ENCODE measurements around the gene SEMA7A.
A peak's percentile ranks its signal among the peaks of the same experiment; 100 is the strongest.

Gene SEMA7A

DNA sequence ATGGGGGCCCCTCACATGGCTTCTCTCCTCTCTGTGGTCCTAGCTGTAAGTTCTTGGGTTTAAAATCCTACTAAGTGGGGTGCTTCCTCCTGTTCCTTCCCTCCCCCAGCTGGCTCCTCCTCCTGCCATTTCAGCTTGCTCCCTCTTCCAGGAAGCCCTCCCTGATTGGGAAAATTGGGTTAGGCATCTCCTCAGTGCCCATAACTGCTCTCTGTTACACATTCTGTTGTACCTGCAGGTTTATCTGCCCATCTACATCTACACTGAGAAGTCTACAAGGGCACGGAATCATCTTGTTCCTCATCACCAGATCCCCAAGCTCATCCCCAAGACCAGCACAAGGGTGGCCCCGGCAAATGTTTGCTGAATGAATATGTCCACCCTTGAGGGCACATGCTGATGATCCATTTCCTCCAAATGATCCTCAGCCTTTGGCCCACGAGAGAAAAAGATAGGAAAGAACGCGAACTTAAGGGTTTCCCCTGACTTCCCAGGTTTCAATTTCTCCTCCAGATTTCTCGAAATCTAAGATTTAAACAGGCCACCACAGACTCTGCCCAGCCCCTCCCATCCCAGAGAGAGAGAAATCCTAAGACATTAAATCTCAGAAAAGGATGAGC, 3.9 kb downstream of the SEMA7A start:
- DNase-seq = no peak

DNA sequence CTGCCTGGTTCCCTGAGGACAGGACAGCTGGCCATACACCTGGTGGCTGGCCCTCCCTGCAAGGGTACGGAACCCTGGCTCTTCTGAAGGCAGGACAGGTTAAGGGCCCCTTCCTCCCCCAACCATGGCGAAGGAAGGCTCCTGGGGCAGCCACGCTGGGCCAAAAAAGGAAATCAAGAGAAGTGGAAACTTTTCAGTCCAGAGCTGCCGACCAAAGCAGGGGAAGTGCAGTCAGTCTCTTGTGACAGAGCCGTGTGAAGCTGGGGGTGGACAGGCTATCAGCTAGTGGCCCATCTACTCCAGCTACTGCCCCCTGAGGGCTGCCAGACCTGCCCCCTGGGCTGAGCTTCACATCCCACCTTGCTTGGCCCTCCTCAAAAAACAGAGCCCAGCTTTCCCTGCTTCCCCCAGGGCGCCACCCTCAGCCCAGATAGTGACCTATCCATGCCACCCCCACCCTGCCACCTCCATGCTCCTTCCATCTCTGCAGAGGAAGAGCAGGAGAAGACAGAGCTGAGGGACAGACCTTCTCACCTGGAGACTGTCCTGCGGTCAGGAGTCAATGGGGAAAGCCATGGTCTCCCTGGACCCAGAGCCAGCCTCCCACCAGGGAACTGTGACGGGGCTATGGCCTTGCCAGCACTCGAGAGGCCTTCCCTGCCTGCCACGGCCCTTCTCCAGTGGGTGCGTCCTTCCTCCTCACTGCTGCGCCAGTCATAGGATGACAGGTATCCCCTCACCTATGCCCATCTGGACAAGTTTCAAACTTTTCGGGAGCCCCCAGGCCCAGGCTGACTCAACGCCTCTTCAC, 4.6 kb downstream of the SEMA7A start:
- no peak for DNase-seq

DNA sequence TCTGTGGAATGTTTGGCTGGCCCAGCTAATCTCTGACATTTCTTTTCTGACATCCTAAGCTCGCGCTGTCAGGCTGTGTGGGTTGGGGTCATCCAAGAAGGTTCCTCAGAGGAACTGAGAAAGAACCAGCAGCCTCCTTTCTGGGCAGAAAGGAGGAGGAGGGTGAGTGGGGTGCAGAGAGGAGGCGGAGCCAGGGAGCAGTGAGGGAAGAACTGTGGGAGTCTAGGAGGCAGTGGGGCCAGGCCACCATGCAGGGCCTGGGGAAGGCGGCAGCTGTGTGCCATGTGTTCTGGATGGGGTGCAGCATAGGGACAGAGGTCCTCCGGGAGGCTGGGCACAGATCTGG, 5.3 kb downstream of the SEMA7A start:
- no peak for DNase-seq

DNA sequence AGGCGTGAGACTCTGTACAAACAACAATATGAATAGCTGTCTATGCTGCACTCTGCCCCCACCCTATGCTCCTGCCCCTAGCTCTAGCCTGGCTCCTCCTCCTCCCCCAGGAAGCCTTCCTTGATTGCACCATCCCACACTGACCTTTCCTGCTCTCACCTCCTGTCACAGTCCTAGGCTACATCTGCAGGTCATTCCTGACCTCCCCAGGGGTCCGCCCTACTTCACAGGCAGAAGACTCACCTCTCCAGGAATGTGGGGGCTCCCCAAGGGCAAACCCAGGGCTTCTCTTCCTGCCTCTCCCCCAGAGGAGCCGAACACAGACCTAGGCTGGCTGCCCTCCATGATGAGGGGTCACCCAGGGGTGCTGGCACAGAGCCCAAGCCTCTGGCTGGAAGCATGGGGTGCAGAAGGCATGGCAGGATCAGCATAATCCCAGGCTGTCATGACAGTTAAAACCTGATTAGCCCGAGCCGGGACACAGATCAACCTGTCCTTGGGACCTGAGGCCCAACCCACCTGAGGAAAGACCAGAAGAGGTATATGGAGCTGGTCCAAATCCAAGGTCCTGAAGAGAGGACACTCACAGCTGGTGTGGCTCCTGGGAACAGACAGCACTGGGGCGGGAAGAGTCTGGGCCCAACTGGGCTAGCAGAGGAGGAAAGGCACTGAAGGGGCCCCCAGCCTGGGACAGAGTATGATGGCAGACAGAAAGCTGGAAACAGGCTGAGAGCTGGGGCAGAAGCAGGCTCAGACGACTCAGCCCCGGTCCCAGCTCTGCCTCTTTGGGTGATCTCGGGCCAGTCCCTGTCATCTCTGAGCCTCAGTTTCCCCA, 5.9 kb downstream of the SEMA7A start:
- DNase-seq = no peak

DNA sequence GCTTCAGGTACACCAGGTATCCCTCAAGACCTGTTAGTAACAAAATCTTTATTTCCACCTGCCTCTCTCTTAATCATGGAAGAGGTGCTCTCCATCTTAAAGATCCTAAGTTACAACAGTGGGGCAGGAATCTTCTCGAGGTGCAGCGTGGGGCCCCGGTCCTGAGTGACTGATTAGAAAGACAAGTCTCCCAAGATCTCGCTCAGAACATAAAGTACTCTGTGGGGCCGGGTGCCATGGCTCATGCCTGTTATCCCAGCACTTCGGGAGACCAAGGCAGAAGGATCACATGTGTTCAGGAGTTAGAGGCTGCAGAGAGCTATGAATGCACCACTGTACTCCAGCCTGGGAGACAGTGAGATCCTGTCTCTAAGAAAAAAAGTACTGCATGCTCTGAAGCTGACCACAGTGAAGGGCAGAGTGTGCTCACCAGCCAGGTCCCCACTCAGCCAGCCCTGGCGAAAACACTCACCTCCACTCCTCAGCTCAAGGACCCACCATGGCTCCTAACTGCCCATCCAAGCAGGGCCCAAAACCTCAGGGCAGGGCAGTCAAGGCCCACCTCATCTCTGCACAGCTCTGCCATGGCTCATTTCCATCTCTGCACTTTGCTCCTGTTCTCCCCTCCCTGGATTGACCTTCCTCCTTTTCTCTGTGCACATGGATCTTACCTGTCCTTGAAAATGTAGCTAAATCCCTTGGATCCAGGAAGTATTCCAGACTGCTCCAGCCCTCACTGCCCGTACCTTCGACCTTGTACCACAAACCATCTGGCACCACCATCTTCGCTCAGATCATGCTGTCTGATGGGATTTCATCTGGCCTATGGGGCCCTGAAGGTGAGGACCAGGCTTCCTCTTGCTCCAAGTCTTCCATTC, 7.1 kb downstream of the SEMA7A start:
- no peak for DNase-seq

DNA sequence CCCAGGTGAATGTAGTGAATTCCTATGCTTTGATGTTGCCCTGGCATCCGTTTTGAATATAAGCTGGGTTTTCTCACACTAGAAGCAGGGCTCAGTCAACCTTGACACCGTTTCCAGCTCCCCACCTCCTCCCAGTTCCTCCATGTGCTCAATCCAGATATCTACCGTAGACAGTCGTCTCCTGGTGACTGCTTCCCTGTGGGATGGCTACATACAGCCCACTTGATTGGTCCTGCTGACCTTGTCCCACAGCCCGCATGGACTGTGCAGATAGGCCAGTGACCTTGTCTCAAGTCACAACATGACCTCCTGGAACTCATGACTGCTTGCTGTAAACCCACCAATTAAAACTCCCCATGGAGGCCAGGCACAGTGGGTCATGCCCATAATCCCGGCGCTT, 8.1 kb downstream of the SEMA7A start:
- peak; percentile 41 for DNase-seq

DNA sequence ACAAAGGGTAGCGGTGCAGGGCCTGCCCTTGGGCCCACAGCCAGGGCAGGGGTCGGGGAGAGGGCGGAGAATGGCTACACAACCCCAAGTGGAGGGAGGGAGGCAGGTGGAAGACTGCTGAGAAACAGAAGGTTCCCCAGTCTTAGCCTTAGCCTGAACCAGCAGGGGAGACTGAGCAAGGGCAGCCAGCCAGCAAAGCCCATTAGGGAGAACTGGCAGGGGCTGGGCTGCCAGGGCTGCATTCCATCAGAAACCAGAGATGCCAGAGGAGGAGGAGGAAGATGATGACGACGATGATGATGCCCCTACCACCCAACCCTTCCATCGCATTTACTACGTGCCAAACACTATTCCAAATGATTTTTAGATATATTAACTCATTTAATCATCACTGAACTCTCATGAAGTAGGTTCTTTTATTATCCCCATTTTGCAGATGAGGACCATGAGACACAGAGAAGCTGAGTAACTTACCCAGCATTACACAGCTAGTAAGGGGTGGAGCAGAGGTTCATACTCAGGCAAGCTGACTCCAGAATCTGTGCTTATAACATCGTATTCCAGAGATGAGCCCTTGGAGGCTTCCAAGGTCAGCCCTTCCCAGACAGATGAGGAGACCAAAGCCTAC, 8.7 kb downstream of the SEMA7A start:
- no peak for DNase-seq

DNA sequence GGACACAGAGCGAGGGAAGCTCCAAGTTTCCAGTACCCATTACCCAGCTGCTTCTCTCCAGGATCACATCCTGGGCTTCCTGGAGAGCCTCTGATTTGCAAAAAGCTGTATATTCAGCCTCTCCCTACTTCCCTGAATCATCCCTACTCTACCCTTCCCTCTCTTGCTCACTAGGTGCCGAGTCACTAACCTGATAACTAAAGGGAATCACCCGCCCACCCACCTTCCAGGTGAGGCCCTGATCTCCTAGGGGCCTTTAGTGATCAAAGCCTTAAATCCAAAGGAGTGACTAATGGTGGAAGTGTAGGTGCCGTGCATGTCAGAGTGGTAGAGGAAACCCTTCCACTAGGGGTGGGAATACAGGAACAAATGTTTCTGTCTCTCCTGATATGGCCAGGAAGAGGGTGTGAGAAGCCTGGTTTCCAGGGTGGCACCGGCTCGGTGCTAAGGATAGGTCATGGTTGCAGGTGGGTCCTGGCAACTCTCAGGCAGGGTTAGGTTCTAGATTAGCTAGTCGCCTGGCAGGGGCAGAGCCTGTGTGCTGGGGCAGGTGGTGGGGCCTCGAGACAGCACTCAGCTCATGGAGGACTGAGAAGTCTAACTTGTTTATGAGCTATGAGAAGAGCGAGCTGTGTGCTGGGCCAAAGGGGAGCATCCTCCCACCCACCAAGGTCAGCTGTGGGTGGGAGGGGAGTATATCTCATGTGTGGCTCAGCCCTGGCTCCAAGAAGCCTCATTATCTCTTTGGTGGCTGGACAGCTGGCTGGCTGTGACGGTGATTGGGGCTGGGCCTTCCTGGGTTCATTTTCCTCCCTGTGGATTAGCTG, 10.1 kb downstream of the SEMA7A start:
- peak; percentile 71 for DNase-seq

DNA sequence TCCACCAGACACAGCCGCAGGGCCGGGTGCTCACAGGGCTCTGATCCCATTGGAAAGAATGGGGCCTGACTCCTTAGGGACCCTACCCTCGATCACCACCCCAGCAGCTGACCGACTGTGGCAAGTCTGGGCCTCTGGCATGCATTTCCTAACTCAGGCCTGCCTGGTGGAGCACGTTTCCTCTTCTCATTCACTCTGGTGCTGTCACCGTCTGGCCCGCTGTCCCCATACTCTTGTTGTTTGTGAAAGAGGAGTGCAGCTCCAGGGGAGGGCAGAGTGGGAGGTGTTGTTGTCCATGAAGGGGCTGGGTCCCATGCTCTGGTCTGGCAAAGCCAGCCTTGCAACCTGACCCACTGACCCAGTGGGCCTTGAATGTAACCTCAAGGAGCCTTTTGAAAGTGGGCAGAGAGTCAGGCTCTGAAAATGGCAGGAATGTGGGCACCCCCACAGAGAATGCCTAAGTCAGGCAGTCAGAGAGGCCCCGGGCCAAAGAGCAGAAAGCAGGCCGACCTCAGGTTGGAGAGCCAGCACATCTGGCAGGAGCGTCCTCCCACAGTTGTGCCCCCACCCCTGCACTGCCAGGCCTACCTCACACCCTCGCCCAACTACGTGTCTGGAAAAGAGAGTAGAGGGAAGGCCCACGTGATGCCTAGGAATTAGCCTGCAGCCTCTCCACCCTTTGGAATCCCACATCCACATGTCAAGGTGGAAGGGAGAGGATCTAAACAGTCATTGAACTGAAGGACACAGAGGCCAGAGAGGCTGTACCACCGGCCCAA, 10.9 kb downstream of the SEMA7A start:
- no peak for DNase-seq

DNA sequence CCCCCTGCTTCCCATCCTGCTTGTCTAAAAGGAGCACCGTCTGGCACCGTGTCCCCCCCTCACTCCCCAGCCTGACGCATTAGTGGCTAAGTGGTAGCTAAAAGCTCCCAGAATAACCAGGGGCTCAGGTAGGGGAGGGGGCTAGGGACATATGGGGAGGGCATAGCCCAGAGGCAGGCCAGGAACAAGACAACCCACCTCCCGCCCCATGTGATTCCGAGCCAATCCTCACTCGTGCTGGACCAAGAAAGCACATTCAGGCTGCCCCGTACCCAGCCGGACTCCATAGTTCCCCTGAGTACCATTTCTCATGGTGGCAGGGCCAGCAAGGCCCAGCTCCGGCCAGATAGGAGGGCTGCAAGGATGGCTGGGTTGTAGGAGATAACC, 11.5 kb downstream of the SEMA7A start:
- no peak for DNase-seq

DNA sequence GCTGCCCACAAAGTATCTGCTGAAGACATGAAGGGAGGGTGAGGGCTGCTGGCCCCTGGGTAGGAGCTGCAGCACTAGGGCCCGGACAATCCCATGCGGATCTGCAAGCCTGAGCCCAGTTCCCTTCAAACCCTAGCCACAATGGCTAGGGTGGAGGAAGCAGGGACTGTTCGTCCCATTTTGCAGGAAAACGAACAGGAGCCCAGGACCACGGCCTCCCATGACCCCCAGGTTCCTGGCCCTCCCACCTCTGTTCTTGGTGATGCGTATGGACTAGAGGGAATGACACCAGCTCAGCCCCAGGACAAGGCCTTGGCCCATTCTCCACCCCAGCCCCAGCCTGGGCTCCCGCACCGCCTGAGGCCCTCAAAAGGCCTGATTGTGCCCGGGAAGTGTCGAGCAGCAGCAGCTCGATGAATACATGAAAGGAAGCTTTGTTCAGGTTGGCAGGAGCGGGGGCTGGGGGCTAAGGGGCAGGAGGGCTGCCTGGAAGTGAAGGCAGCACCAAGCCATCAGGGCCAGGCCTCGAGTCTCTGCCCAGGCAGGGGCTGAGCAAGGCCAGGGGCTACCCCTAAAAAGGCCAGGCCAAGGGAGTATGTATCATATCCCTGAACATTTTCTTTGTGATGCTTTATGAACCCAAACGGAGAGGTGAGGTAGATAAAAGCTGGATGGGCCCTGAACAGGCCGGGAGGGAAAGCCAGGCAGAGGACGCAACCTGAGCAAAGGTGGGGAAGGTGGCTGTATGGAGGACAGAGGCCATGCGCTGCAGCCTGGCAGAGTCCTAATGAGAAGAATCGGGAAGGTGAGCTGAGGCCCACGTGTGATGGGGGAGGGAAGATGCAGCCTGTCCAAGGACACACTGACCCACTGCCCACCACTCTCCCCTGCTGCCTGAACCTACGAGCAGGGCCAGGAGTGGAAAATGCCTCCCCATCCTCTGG, 12.2 kb downstream of the SEMA7A start:
- no peak for DNase-seq

DNA sequence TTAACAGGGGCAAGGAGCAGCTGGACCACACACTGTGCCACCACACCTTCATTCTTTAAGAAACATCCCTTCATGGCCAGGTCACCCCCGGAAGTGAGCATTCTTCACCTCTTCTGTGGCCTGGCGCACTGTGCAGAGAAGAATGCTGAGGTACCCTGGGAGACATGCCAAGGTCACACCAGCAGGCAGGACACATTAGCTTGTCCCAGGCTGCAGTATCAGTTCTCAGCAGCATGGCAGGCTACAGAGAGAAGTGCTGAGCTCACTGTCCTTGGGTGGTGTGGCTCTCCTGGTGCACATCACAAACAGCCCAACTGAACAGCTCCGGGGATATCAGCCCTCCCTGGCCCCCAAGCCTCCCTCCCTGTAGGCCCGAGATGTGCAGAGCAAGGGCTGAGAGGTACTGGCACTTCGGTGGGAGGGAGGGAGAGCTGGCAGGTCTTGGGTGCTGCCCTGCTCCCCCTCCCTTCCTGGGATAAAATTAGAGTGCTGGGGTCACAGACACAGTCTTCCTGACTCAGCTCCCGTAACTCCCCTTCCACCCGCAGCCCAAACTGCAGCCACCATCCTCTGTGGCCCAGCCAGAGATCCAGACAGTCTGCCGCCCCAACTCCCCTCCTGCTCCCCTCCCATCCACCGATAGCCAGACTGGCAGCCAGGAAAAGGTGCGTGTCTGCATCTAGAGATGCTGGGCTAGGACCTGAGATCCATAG, 13.4 kb downstream of the SEMA7A start:
- peak; percentile 95 for DNase-seq

DNA sequence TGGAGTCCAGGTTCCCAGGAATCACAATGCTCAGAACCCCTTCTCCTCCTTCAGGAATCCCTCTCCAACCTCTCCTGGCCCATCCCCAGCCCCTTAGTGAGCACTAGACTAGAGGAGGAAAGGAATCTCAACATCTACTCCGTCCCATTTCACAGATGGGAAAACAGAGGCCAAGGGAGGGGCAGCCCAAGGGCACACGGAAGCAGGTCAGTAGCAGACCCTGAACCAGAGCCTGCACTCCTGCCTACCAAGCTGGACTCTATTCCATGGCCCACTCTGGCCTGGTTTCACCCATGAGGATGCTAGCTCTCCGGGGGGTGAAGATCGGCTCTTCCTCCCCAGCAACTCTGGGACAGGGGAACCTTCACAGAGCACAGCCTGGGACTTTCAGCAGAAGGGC, 14.3 kb downstream of the SEMA7A start:
- no peak for DNase-seq

DNA sequence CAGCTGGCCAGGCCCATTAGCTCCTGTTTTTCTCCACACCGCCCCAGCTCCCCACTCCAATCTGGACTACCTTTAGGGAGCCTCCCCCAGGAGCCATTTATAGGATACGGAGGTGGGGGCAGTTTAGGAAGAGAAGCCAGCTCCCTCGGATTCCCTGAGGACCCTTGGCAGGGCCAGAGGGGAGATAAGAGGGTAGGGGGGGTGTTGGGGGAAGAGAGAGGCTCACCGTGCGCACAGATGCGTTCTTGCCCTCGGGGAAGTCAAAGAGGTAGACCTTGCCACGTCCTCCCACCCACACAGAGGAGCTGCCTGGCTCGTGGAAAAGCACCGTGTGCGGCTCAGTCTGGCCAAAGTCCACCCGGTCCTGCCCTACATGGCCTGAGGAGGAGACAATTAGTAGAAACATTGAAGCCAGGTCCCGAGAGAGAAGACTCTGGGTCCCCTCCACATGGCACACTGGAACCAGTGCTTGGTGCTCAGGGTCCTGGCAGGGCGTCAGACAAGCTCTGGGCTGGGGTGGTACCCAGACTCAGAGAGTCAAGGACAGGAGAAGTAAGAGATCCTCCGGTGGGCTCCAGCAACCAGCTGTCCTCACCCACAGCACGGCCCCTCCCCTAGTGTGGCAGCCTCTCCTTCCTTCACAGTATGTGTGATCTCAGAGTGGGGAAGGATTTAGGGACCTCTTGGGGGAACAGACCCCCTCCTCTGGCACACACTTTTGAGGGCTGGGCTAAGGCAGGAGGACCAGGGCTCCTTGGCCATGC, 15.0 kb downstream of the SEMA7A start:
- DNase-seq = no peak

DNA sequence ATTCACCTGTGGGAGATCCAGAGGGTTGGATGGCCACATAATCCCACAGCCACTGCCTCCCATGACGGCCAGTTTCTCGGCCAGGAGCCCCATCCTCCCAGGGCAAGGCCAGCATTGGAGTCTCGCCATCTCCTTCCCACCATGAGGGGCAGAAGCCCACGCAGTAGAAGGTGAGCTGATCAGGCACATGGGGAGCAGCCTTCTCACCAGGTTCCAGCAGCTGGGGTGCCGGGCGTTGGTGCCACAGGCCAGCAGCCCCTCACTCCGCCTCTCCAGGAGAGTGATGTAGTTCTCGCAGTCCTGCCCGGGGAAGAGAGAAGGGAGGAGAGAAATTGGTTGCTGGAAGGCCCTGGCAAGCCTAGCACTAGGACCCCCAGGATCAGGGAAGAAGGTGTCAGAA, 16.1 kb downstream of the SEMA7A start:
- DNase-seq = no peak

DNA sequence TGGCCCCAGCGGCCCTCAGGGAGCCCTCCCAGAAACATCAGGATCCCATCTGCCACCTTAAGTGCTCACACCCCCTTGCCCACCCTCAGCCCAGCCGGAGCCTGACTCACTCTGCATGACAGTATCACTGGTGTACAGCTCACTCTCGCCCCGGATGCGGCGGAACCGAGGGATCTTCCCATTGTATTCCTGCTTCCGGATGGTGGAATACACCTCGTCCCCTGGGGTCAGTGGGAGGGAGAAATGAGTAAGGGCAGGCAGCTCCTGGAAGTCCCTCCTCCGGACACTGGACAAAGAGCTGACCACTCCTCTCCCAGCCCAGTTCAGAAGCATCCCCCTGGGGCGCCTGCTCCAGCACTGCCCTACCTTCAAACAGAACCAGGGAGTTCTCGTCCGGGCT, 16.5 kb downstream of the SEMA7A start:
- no peak for DNase-seq

DNA sequence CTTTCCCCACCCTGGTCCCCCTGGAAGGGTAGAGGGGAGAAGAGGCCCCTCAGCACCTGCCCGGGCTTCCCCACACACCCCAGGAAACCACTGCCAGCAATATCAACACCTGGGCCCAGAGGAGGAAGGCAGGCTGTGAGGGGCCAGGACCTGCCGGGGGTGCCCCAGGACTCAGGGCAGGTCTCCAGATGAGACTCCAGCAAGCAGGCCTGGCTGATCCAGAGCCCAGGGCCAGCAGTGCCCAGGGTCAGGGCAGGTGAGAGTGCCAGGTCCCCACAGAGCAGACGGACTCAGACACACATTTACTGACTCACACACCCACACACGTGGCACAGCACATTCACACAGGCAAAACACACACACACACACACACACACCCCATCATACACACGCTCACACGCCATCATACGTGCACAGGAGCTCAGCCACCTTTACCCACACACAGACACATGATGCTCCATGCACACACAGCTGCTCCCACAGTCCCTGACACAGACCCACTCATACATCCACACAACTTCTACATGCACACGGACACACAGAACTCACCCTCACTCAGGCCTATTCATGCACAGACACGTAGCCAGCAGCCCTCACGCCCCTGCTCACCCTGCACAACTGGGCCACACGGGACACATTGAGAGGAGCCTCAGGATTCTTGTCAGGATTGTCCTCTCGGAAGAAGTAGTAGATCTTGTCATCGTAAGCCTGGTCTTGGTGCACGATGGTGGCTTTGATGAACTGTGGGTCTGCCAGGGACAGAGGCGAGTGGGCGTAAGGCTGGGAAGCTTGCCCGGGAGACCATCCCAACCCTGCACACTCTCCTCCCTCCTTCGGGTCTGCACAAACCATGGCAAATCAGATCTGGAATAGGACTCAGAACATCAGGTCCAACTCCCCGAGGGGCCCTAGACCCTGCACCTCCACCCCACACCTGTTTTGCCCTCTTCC, 17.5 kb downstream of the SEMA7A start:
- DNase-seq = no peak

All from hematopoietic multipotent progenitor cell treated with erythropoietin and hydrocortisone succinate and interleukin-3 and kit ligand, for 8 days (in vitro differentiated cells).